Suprapubic skin (tissue), 4 donors: Measurements from ENCODE around the gene COL5A1. TPM values are rescaled to one million over a fixed set of nuclear protein-coding genes. Genes with fewer than 3 reads are reported as not detected.

Experiments used
- DNase-seq, 2 donors: peaks; one replicate each; pipeline ENCODE4 v3.0.0-alpha.2; 2019; ENCODE audit warnings: low spot score in 2 of 2
- H3K27ac ChIP-seq: fragments of 200-600 bp; sonication (generic); one replicate; pipeline ENCODE4 v1.5.1; 2019
- H3K27me3 ChIP-seq: fragments of 200-600 bp; sonication (generic); one replicate; pipeline ENCODE4 v1.5.1; 2019
- H3K36me3 ChIP-seq: fragments of 200-600 bp; sonication (generic); one replicate; pipeline ENCODE4 v1.5.1; 2019
- H3K4me1 ChIP-seq: fragments of 200-600 bp; sonication (generic); one replicate; pipeline ENCODE4 v1.5.1; 2019
- H3K4me3 ChIP-seq: fragments of 200-600 bp; sonication (generic); one replicate; pipeline ENCODE4 v1.5.1; 2019; ENCODE audit warnings: mild to moderate bottlenecking
- H3K9me3 ChIP-seq: fragments of 200-600 bp; sonication (generic); one replicate; pipeline ENCODE4 v1.5.1; 2019
- EP300 ChIP-seq: sonication (generic); formaldehyde crosslinking; IDR thresholded peaks from one replicate; pipeline ENCODE4 v1.6.1; 2017; ENCODE audit warnings: antibody characterized with exemption
- POLR2A ChIP-seq, 2 donors: fragments of 450-650 bp; IDR thresholded peaks; one replicate each; pipeline ENCODE4 v1.6.1; 2017; ENCODE audit warnings: antibody characterized with exemption in 2 of 2, mild to moderate bottlenecking in 2 of 2, moderate library complexity in 2 of 2
- POLR2AphosphoS5 ChIP-seq, 3 donors: sonication (generic); formaldehyde crosslinking; IDR thresholded peaks; one replicate each; pipeline ENCODE4 v1.6.1; 2017; ENCODE audit warnings: antibody characterized with exemption in 3 of 3
- WGBS: methylation state at CpG from one replicate; pipeline ENCODE4 v1.1.5; 2018; 5-methylcytosine and 5-hydroxymethylcytosine counted together
- total RNA-seq, 4 donors: library from RNA; depleted of rRNA; stranded (reverse); fragments of >200 nt; gene quantifications; one replicate each; pipeline ENCODE4 v1.1.0, GENCODE V29; 2016
- TF ChIP-seq, protein P1 (sequence below), 2 donors: fragments of 200-600 bp in 1 of 2; fragments of 450-650 bp in 1 of 2; sonication (generic) in 1 of 2; IDR thresholded peaks; one replicate each; pipeline ENCODE4 v1.5.1; 2016 to 2019; ENCODE audit warnings: antibody characterized with exemption in 2 of 2, mild to moderate bottlenecking in 1 of 2, moderate library complexity in 1 of 2

COL5A1 gene
- total RNA-seq, 4 donors from 2014 or later = 8.6 to 16.5 (median 15.4) TPM

- H3K27ac ChIP-seq = no peak overlapping the region
- no peaks in the 10 kb centered on the region for H3K9me3 ChIP-seq
- DNase-seq = peak in 1 of 2 donors; percentile 56
- WGBS = 80% methylated on average over 1 of the region's 19 CpGs
- peaks cover 2% of the 10 kb centered on the region for H3K4me1 ChIP-seq
- no peak for TF ChIP-seq POLR2AphosphoS5 (IDR thresholded peaks at IDR 0.05)
- TF ChIP-seq POLR2A (IDR thresholded peaks at IDR 0.05) = no peak
- TF ChIP-seq EP300 = no peak
- TF ChIP-seq, protein P1, sequence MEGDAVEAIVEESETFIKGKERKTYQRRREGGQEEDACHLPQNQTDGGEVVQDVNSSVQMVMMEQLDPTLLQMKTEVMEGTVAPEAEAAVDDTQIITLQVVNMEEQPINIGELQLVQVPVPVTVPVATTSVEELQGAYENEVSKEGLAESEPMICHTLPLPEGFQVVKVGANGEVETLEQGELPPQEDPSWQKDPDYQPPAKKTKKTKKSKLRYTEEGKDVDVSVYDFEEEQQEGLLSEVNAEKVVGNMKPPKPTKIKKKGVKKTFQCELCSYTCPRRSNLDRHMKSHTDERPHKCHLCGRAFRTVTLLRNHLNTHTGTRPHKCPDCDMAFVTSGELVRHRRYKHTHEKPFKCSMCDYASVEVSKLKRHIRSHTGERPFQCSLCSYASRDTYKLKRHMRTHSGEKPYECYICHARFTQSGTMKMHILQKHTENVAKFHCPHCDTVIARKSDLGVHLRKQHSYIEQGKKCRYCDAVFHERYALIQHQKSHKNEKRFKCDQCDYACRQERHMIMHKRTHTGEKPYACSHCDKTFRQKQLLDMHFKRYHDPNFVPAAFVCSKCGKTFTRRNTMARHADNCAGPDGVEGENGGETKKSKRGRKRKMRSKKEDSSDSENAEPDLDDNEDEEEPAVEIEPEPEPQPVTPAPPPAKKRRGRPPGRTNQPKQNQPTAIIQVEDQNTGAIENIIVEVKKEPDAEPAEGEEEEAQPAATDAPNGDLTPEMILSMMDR (IDR thresholded peaks at IDR 0.05) = no peak
- H3K27me3 ChIP-seq = peaks cover 9% of the 10 kb centered on the region
- H3K4me3 ChIP-seq = no peak overlapping the region
- H3K36me3 ChIP-seq = no peaks in the 10 kb centered on the region
Observed at GRCh38 chr9:134619983-134620661, 21.5 kb upstream of the COL5A1 start.

DNA sequence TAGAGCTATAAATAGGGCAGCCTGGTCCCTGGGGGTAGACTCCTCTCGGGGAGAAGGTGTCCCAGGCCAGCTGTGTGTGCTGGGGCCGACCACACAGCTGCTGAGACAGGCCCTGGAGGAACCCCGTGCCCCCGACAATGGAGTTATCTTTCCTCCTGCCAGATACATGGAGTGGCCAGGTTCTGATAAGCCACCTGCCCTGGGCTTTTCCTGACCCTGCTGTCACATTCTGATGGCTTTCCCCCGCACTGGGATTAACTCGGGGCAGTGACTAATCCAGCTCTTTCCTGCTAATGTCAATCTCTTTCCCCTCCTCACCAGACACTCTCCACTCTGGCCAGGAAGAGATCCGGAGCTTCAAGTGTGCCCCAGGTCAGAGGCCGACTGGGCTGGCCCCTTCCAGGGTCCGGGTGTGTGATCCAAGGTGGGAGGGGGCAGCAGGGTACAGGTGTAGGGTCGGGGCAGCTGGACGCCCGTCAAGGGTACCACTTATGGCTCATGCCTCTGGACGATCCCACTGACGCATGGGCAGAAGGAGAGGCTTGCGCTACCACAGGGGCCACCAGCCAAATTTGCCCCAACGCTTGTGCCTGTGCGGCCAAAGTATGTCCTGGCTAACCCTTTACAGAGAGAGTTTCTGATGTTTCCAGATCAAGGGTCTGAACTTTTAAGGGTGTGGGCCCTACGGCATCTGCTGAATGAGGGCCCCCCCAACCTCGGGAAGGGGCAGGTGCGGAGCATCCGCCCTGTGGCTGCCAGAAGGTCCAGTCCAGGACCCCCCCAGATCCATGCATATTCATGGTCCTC, 20.6 kb upstream of the COL5A1 start:
- Histone ChIP-seq H3K27ac (no peak overlapping the region), H3K27me3 (peaks cover 9% of the 10 kb centered on the region), H3K4me3 (no peak overlapping the region), H3K36me3 (no peaks in the 10 kb centered on the region), H3K9me3 (no peaks in the 10 kb centered on the region), H3K4me1 (peaks cover 5% of the 10 kb centered on the region)
- peak; percentile 45 to 70 for DNase-seq
- TF ChIP-seq, protein P1 (IDR thresholded peaks at IDR 0.05) = no peak
- no peak for TF ChIP-seq EP300
- no peak for TF ChIP-seq POLR2AphosphoS5 (IDR thresholded peaks at IDR 0.05)
- TF ChIP-seq POLR2A (IDR thresholded peaks at IDR 0.05) = no peak
- 87% methylated on average over 14 of the region's 21 CpGs for WGBS

DNA sequence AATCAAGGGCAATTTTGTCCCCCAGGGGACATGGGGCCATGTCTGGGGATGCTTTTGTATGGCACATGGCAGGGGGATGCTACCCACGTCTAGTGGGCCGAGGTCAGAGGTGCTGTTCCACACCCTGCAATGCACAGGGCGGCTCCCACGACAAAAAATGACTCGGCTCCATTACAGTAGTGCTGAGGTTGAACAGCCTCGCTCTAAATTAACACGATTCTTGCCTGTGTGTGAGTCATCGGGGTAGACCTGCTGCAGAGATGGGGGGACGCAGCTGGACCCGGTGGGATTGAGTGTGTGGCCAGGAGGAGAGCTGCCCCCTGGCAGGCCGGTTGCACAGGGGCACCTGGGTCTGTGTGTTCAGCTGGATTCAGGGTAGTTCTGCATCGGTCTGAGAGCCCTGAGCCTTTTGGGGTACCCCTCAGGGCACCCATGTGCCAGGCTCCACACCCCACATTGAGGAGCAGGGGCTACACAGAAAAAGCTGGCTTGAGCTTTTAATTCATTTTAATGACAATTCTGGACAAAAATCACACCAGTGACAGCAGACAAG, 20.0 kb upstream of the COL5A1 start:
- WGBS = 96% methylated on average over 8 of the region's 12 CpGs
- no peaks in the 10 kb centered on the region for H3K9me3 ChIP-seq
- H3K27ac ChIP-seq = no peak overlapping the region
- peaks cover 5% of the 10 kb centered on the region for H3K4me1 ChIP-seq
- peaks cover 9% of the 10 kb centered on the region for H3K27me3 ChIP-seq
- peak; percentile 38 to 43 for DNase-seq
- TF ChIP-seq POLR2AphosphoS5 (IDR thresholded peaks at IDR 0.05) (no peak), POLR2A (IDR thresholded peaks at IDR 0.05) (no peak), EP300 (no peak)
- TF ChIP-seq, protein P1 (IDR thresholded peaks at IDR 0.05) = no peak
- no peak overlapping the region for H3K4me3 ChIP-seq
- no peaks in the 10 kb centered on the region for H3K36me3 ChIP-seq

DNA sequence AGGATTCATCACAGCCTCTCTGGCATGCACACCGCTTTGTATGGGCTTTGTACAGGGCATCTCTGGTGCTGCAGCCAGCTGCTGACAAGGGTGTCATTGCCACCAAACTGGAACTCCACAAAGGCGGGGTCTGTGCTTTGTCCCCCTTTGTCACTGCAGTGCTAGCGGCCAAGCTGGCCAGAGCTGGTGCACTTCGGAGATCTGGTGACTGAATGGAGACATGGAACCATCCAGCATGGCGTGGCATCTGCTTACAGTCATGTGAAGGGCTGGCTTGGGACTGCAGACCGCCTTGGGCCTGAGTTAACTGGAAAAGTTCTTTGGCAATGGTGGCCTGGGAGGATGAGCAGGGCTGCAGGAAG, 18.7 kb upstream of the COL5A1 start:
- Histone ChIP-seq H3K36me3 (no peaks in the 10 kb centered on the region), H3K27me3 (peaks cover 16% of the 10 kb centered on the region), H3K9me3 (no peaks in the 10 kb centered on the region), H3K27ac (no peak overlapping the region), H3K4me1 (peaks cover 5% of the 10 kb centered on the region), H3K4me3 (no peak overlapping the region)
- peak; percentile 39 to 65 for DNase-seq
- TF ChIP-seq POLR2A (IDR thresholded peaks at IDR 0.05) = no peak
- no peak for TF ChIP-seq POLR2AphosphoS5 (IDR thresholded peaks at IDR 0.05)
- TF ChIP-seq, protein P1 (IDR thresholded peaks at IDR 0.05) = no peak
- TF ChIP-seq EP300 = no peak
- WGBS = 61% methylated on average over 5 of the region's 6 CpGs
